NCI-H1694 treated with DMSO at 0.1 percent for 48 hours (cell line): ENCODE results near the gene VMO1.

Source experiments
- DNase-seq: peaks from one replicate; lab custom pipeline; 2025; lab: John Stamatoyannopoulos, UW

The VMO1 gene

GRCh38 chr17:4753392-4753791, 32.8 kb downstream of the VMO1 start:
- DNase-seq: no peak

GRCh38 chr17:4751932-4752331, 34.2 kb downstream of the VMO1 start:
- DNase-seq: no peak

- DNase-seq: no peak
Measured at GRCh38 chr17:4750606-4751005, 35.6 kb downstream of the VMO1 start.

- no peak for DNase-seq
Measured at GRCh38 chr17:4748686-4749085, 37.5 kb downstream of the VMO1 start.

GRCh38 chr17:4747847-4748246, 38.3 kb downstream of the VMO1 start:
- no peak for DNase-seq

- DNase-seq: no peak
Measured at GRCh38 chr17:4744999-4745969, 40.9 kb downstream of the VMO1 start.

GRCh38 chr17:4743898-4744297, 42.3 kb downstream of the VMO1 start:
- no peak for DNase-seq

- DNase-seq: no peak
Measured at GRCh38 chr17:4743216-4743615, 42.9 kb downstream of the VMO1 start.

GRCh38 chr17:4742629-4743028, 43.5 kb downstream of the VMO1 start:
- no peak for DNase-seq

GRCh38 chr17:4742133-4742532, 44.0 kb downstream of the VMO1 start:
- no peak for DNase-seq

- no peak for DNase-seq
Measured at GRCh38 chr17:4741544-4741943, 44.6 kb downstream of the VMO1 start.

- DNase-seq: no peak
Measured at GRCh38 chr17:4740584-4740983, 45.6 kb downstream of the VMO1 start.

GRCh38 chr17:4740025-4740351, 46.2 kb downstream of the VMO1 start:
- no peak for DNase-seq

- no peak for DNase-seq
Measured at GRCh38 chr17:4739122-4740024, 46.8 kb downstream of the VMO1 start, which contains the start of the genes CXCL16 and ZMYND15. Gene CXCL16, minus strand, starts transcription at chr17:4739928. Its CDS starts 589 bp downstream, at chr17:4739339. Gene ZMYND15, plus strand, starts transcription at chr17:4739833. Its CDS starts 716 bp downstream, at chr17:4740549.

- DNase-seq: no peak
Measured at GRCh38 chr17:4738136-4739121, 47.7 kb downstream of the VMO1 start.

- no peak for DNase-seq
Measured at GRCh38 chr17:4735876-4736651, 50.1 kb downstream of the VMO1 start.
